Testis (tissue), 2 donors: ENCODE data around the gene F2RL1.

Experiments
- CTCF ChIP-seq, 3 experiments: fragments of 450-650 bp in 2 of 3; fragments of 200-600 bp in 1 of 3; sonication (generic) in 1 of 3; IDR thresholded peaks; one replicate each; pipeline ENCODE4 v1.5.1; 2016 to 2019; ENCODE audit warnings: antibody characterized with exemption in 3 of 3, mild to moderate bottlenecking in 2 of 3, moderate library complexity in 1 of 3
- POLR2A ChIP-seq: fragments of 450-650 bp; IDR thresholded peaks from one replicate; pipeline ENCODE4 v1.6.1; 2017; ENCODE audit warnings: antibody characterized with exemption, mild to moderate bottlenecking, moderate library complexity

DNA sequence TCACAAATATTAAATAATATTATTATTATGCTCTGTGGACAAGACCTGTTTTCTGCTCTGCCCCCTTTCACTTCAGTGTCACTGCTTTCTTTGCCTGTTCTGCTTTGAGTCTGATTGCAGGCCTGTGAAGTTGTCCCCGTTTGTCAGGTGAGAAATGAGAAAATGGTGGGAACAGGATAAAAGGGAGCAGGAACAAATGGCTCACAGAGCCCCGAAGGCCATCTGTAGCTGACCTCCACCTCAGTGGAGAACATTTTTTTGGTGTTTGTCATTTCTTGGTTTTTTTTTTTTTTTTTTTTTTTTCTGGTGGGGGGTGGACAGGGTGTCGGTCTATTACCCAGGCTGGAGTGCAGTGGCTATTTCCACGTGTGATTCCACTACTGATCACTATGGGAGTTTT, 17.8 kb downstream of the F2RL1 start:
- TF ChIP-seq CTCF (IDR thresholded peaks at IDR 0.05) (no peak), POLR2A (no peak)
